Stimulated activated naive CD8-positive, alpha-beta T cell treated with anti-CD3 and anti-CD28 coated beads, Interleukin-15, Interleukin-2, amounts not matched to agents 100 ng/mL and 50 ng/mL, for 24 hours (primary cell): ENCODE measurements around the gene RTCB.
"Not testable (repeated sequence)": the region's sequence is repeated elsewhere in the genome, so short reads cannot be mapped to it uniquely, and the experiment has no call there.

Experiments used
- H3K27ac Mint-ChIP-seq: one replicate; pipeline ENCODE4 v1.8.0; 2021; ENCODE audit warnings: mild to moderate bottlenecking, mixed read lengths
- H3K27me3 Mint-ChIP-seq: one replicate; pipeline ENCODE4 v1.8.0; 2021; ENCODE audit warnings: mixed read lengths
- H3K36me3 Mint-ChIP-seq: one replicate; pipeline ENCODE4 v1.8.0; 2021; ENCODE audit warnings: low read depth, mixed read lengths
- H3K4me1 Mint-ChIP-seq: one replicate; pipeline ENCODE4 v1.8.0; 2021; ENCODE audit warnings: low read depth, mixed read lengths
- H3K4me3 Mint-ChIP-seq: one replicate; pipeline ENCODE4 v1.8.0; 2021; ENCODE audit warnings: mild to moderate bottlenecking, mixed read lengths
- H3K9me3 Mint-ChIP-seq: one replicate; pipeline ENCODE4 v1.8.0; 2021; ENCODE audit warnings: mixed read lengths

Gene RTCB

GRCh38 chr22:32360096-32360495, 52.0 kb downstream of the RTCB start:
- not testable (repeated sequence) for H3K27ac Mint-ChIP-seq, H3K4me1 Mint-ChIP-seq, H3K4me3 Mint-ChIP-seq, H3K9me3 Mint-ChIP-seq, H3K36me3 Mint-ChIP-seq, H3K27me3 Mint-ChIP-seq

GRCh38 chr22:32357567-32357966, 54.5 kb downstream of the RTCB start, which contains the start of gene RFPL3:
Gene RFPL3 (plus strand): TSS chr22:32357867. CDS start chr22:32358072, 205 bp downstream.
- H3K9me3 Mint-ChIP-seq, H3K36me3 Mint-ChIP-seq, H3K27me3 Mint-ChIP-seq, H3K27ac Mint-ChIP-seq, H3K4me3 Mint-ChIP-seq, H3K4me1 Mint-ChIP-seq: not testable (repeated sequence)

GRCh38 chr22:32355760-32356159, 56.3 kb downstream of the RTCB start:
- H3K36me3 Mint-ChIP-seq, result peaks cover 4% of the 10 kb centered on the region
- no peaks in the 10 kb centered on the region for H3K4me1 Mint-ChIP-seq
- peaks cover 5% of the 10 kb centered on the region for H3K27me3 Mint-ChIP-seq
- no peak overlapping the region for H3K27ac Mint-ChIP-seq
- no peaks in the 10 kb centered on the region for H3K9me3 Mint-ChIP-seq
- H3K4me3 Mint-ChIP-seq, result no peak overlapping the region

GRCh38 chr22:32354360-32355351, 57.4 kb downstream of the RTCB start:
- peaks cover 1% of the 10 kb centered on the region for H3K36me3 Mint-ChIP-seq
- H3K27me3 Mint-ChIP-seq, result peaks cover 5% of the 10 kb centered on the region
- H3K4me1 Mint-ChIP-seq, result no peaks in the 10 kb centered on the region
- no peaks in the 10 kb centered on the region for H3K9me3 Mint-ChIP-seq
- H3K4me3 Mint-ChIP-seq, result no peak overlapping the region
- no peak overlapping the region for H3K27ac Mint-ChIP-seq

GRCh38 chr22:32353840-32354239, 58.2 kb downstream of the RTCB start:
- H3K36me3 Mint-ChIP-seq, result no peaks in the 10 kb centered on the region

GRCh38 chr22:32353292-32353691, 58.8 kb downstream of the RTCB start:
- H3K27ac Mint-ChIP-seq, result no peak overlapping the region
- H3K9me3 Mint-ChIP-seq, result no peaks in the 10 kb centered on the region
- H3K36me3 Mint-ChIP-seq, result no peaks in the 10 kb centered on the region
- no peak overlapping the region for H3K4me3 Mint-ChIP-seq
- H3K27me3 Mint-ChIP-seq, result peaks cover 5% of the 10 kb centered on the region
- H3K4me1 Mint-ChIP-seq, result no peaks in the 10 kb centered on the region

More at GRCh38 chr22:32353840-32354239, 58.2 kb downstream of the RTCB start:
- H3K27ac Mint-ChIP-seq, result no peak overlapping the region
- H3K9me3 Mint-ChIP-seq, result no peaks in the 10 kb centered on the region
- peaks cover 5% of the 10 kb centered on the region for H3K27me3 Mint-ChIP-seq
- no peak overlapping the region for H3K4me3 Mint-ChIP-seq
- H3K4me1 Mint-ChIP-seq, result no peaks in the 10 kb centered on the region

- H3K36me3 Mint-ChIP-seq, result no peaks in the 10 kb centered on the region
- H3K27me3 Mint-ChIP-seq, result peaks cover 5% of the 10 kb centered on the region
- H3K9me3 Mint-ChIP-seq, result no peaks in the 10 kb centered on the region
- H3K27ac Mint-ChIP-seq, result no peak overlapping the region
- H3K4me1 Mint-ChIP-seq, result no peaks in the 10 kb centered on the region
- no peak overlapping the region for H3K4me3 Mint-ChIP-seq
These were observed 59.4 kb downstream of the RTCB start for GRCh38 chr22:32352681-32353080.

GRCh38 chr22:32351875-32352274, 60.2 kb downstream of the RTCB start:
- not testable (repeated sequence) for H3K4me1 Mint-ChIP-seq, H3K9me3 Mint-ChIP-seq, H3K4me3 Mint-ChIP-seq, H3K36me3 Mint-ChIP-seq, H3K27me3 Mint-ChIP-seq, H3K27ac Mint-ChIP-seq

- Mint-ChIP-seq H3K4me1 (peaks cover 12% of the 10 kb centered on the region), H3K9me3 (no peaks in the 10 kb centered on the region), H3K27me3 (peaks cover 36% of the 10 kb centered on the region), H3K36me3 (no peaks in the 10 kb centered on the region), H3K4me3 (no peak overlapping the region), H3K27ac (no peak overlapping the region)
These were observed 63.9 kb downstream of the RTCB start for GRCh38 chr22:32348031-32348611.

GRCh38 chr22:32343941-32344340, 68.1 kb downstream of the RTCB start:
- Mint-ChIP-seq H3K36me3 (no peaks in the 10 kb centered on the region), H3K9me3 (no peaks in the 10 kb centered on the region), H3K4me3 (no peak overlapping the region), H3K4me1 (peaks cover 16% of the 10 kb centered on the region), H3K27ac (peak overlapping the region; percentile 17), H3K27me3 (peaks cover 51% of the 10 kb centered on the region)

GRCh38 chr22:32342977-32343376, 69.1 kb downstream of the RTCB start:
- Mint-ChIP-seq H3K36me3 (no peaks in the 10 kb centered on the region), H3K9me3 (no peaks in the 10 kb centered on the region), H3K27me3 (peaks cover 53% of the 10 kb centered on the region), H3K4me3 (no peak overlapping the region), H3K4me1 (peaks cover 16% of the 10 kb centered on the region), H3K27ac (peak overlapping the region; percentile 13)

- H3K4me3 Mint-ChIP-seq, result no peak overlapping the region
- no peak overlapping the region for H3K27ac Mint-ChIP-seq
- no peaks in the 10 kb centered on the region for H3K36me3 Mint-ChIP-seq
- no peaks in the 10 kb centered on the region for H3K9me3 Mint-ChIP-seq
- peaks cover 16% of the 10 kb centered on the region for H3K4me1 Mint-ChIP-seq
- peaks cover 58% of the 10 kb centered on the region for H3K27me3 Mint-ChIP-seq
These were observed 70.8 kb downstream of the RTCB start for GRCh38 chr22:32341122-32341740.

- H3K4me1 Mint-ChIP-seq, result peaks cover 16% of the 10 kb centered on the region
- H3K36me3 Mint-ChIP-seq, result no peaks in the 10 kb centered on the region
- H3K27ac Mint-ChIP-seq, result no peak overlapping the region
- peaks cover 49% of the 10 kb centered on the region for H3K27me3 Mint-ChIP-seq
- H3K4me3 Mint-ChIP-seq, result no peak overlapping the region
- H3K9me3 Mint-ChIP-seq, result no peaks in the 10 kb centered on the region
These were observed 71.6 kb downstream of the RTCB start for GRCh38 chr22:32340411-32340810.

GRCh38 chr22:32339190-32340012, 72.6 kb downstream of the RTCB start:
- Mint-ChIP-seq H3K27me3 (peaks cover 45% of the 10 kb centered on the region), H3K9me3 (no peaks in the 10 kb centered on the region), H3K4me1 (peaks cover 16% of the 10 kb centered on the region)

More at GRCh38 chr22:32339190-32340012, 72.6 kb downstream of the RTCB start:
- no peaks in the 10 kb centered on the region for H3K36me3 Mint-ChIP-seq
- H3K4me3 Mint-ChIP-seq, result no peak overlapping the region
- H3K27ac Mint-ChIP-seq, result no peak overlapping the region
